Globus pallidus (tissue), 1 donor: ENCODE measurements around the gene ACSL1.
"Not testable (repeated sequence)": the region's sequence is repeated elsewhere in the genome, so short reads cannot be mapped to it uniquely, and the experiment has no call there.

Source experiments
- DNase-seq: peaks from one replicate; pipeline ENCODE4 v3.0.0-alpha.2; 2015; ENCODE audit warnings: low spot score

ACSL1 gene

DNA sequence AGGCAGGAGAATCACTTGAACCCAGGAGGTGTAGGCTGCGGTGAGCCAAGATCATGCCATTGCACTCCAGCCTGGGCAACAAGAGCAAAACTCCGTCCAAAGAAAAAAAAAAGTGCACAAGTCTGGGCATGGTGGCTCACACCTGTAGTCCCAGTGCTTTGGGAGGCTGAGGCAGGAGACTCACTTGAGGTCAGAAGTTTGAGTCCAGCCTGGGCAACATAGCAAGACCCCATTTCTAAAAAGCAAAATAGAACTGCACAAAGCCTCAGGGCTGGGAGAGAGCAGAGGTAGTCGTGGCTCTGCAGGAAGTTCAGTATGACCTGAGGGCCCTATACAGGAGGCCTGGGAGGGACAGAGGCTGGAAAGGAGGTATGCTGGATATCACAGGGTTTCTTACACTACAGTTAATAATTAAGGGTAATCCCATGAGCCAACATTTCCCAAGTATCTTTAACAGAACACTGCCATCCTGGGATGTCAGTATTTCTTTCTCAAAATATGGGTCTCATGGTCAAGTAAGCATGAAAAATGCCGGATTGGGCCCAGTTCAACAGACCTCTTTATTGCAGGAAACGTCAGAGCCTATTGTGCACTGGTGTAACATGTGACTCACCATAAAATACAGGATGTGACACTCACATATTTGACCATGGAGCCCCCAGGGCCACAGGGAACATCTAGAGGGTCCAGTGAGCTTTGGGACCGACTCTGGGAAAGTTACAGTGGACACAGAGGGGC, 37.8 kb downstream of the ACSL1 start:
- DNase-seq = no peak

- DNase-seq = no peak
Measured at GRCh38 chr4:184785813-184786212, 40.0 kb downstream of the ACSL1 start.

DNA sequence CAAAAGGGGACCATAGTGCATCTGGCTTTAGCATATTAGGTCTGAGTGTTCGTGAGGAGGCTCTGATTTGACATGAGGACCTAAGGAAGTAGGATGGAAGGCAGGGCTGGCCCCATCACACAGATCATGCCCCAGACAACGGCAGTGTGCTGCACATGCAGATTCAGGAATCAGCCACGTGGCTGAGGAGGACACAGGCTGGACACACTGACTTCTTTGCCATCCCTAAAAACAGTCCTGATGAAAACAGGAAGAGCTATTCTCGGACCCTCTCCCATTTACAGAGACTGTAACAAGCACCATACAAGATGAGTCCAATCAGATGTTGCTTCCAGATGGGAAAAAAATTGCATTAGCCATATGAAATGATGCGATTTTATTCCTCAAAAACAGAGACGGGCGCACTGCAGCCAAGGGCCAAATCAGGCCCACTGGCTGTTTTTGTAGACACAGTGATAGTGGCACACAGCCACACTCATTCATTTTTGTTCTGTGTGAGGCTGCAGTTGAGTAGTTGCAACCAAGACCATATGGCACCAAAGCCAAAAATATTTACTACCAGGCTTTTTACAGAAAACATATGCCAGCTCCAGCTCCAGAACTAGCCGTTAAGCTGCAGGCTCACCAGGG, 41.0 kb downstream of the ACSL1 start:
- peak; percentile 31 for DNase-seq

DNA sequence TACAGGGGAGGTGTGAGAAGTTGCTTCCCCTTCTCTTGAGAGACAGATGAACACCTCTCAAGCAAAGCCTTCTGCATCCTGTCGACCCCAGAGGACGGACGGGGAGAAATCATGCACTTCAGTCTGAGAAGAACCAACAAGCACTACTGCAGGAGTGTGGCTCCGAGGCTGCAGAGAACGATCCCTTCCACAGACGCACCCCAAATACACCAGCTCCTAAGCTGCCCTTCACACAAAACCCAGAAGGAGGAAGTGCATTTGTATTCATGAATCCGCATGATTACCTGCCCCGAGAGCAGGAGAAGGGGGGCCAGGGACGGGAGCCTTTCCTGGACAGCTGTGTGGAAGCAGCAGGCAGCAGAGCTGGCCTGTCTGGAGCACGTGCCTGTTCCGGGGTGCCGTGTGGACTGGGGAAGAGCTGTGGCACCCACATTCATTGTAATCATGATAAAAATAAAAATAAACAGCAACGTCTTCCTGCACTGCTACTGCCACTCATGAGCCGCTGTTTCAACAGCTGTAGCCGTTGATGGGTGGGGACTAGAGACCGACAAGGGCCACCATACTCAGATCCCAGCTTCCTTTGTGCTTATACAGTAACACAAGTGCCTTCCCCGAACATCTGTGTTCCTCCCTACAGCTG, 42.9 kb downstream of the ACSL1 start:
- DNase-seq = no peak

GRCh38 chr4:184779160-184779559, 46.6 kb downstream of the ACSL1 start:
- not testable (repeated sequence) for DNase-seq

DNA sequence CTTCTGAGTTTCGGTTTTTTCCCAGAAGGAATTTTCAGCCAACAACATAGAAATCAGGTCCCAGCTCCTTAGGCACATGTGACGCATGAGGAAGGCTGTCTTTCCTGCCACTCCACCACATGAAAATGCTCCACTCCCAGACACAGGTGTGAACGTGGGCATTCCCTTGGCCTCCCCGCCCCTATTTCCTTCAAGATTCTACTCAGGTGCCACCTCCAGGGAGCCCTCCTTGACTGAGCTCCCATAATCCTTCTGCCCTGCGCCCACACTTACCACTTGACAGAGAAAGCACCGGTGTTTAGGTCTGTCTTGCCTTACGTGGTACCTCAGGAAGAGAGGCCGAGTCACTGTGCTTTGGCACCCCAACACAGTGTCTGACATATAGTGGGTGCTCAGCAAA, 47.4 kb downstream of the ACSL1 start:
- DNase-seq = no peak

DNA sequence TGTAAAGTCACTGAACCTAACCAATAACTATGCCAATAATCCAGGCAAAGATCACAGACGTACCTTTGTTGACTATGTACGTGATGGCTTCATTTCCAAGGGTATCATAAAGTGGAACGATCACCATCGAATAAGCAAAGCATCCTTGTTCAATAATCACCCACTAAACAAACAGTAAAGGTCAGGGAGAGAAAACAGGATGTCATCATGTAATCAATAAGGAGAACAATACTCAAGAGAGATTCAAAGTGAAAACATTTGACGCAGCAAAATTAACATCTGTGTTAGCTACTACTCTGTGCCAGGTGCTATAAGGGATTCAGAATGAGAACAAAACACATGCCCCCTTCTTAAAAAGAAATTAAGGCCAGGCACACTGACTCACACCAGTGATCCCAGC, 48.9 kb downstream of the ACSL1 start:
- DNase-seq = no peak

DNA sequence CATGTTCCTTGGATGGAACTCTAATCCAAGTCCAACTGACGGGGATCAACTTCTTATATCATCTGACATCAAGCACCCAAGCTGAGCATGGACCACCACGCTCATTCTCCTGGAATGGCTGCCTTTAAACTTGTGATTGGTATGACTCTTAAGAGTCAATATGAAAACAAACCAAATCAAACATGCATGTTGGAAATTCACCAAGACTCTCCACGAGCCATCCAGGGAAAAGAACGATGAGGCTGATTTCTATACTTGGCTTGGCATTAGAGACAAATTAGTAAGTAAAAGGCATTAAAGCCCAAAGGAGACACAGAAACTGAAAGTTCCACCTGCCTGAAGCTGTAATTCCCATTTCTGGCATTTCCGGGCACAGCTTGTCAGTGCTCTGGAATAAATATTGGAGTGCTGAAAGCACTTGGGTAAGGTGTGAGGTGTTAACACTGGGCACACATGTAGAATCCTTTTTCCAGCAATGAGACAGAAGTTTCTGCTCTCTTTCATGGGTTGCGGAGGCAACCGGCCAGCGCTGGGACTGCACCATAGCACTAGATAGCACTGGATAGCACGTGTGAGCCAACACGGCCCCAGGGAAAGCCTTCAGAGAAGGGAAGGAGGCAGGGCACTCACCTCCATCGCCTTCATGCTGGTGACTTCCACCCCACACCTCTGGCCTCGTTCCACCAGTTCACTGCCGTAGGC, 49.8 kb downstream of the ACSL1 start:
- no peak for DNase-seq

DNA sequence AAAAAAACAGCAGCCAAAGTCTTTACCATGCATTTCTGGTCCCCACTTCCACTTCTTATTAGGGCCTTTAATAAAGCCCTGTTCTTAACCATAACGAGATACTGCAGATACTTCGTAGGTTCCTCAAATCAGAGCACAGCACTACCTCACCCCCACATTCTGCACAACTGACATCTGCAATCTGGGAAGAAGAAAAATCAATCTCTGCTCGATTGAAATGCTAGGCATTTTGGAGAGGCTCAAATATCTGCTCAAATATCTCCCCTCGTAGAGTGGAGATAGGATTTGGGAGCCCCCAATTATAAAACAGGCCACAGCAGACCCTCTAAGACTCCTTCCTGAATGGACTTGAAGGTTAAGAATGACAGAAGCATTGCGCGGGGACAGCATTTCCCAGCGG, 51.6 kb downstream of the ACSL1 start:
- DNase-seq = no peak

- no peak for DNase-seq
Measured at GRCh38 chr4:184771416-184771815, 54.4 kb downstream of the ACSL1 start.

- no peak for DNase-seq
Measured at GRCh38 chr4:184769141-184769765, 56.5 kb downstream of the ACSL1 start.

DNA sequence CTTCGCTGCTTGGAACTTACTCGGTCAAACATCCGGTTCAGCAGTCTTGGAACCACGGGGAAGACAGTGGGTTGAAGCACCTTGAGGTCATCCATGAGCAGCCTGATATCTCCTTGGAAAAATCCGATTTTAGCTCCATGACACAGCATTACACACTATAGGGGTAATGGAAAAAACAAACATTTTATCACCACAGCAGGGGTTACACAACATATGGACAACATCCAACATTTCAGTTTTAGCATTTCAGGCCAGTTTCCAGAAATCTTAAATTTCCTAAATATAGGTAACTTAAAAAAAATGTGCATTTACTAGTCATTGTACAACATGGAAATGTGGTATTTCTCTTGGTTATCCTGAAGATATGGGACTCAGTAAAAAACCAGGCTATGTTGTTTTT, 57.5 kb downstream of the ACSL1 start:
- no peak for DNase-seq

DNA sequence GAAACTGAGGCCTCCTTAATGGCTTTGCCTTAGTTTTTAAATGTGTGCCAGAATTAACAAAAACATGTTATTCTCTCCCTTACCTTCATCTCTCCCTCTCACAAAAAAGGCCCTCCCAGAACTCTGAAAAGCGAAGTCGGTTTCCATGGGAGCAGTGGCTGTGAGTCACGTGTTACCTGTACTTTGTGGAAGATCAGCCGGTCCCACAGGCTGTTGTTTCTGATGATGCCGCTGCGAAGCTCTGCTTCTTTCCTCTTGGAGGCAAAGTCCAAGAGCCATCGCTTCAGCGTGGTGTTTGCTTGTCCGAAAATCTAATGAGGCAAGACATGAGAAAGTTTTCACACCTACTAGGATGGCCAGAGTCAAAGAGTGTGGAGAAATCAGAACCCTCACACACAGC, 59.3 kb downstream of the ACSL1 start:
- no peak for DNase-seq

GRCh38 chr4:184765473-184766340, 60.1 kb downstream of the ACSL1 start:
- no peak for DNase-seq

DNA sequence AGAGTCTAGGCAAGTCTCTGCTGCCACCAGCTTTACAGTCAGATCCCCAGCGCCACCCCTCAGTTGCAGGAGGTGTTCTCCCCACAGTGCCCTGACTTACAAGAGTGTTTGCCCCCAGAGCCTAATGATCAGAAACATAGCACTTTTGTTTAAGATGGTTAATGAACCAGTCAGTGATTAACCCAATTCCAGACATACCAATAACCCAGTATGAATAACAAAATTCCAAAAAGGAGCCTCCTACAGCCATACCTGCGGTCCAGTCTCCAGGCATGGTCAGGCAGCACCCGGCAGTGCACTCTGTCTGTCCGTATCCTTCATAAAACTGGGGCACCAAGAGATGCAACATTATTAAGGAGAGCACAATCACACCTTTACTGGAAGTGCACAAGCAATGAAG, 61.2 kb downstream of the ACSL1 start:
- no peak for DNase-seq

- DNase-seq = no peak
Measured at GRCh38 chr4:184763150-184763780, 62.5 kb downstream of the ACSL1 start.

GRCh38 chr4:184762100-184762499, 63.7 kb downstream of the ACSL1 start:
- DNase-seq = no peak

GRCh38 chr4:184760681-184761080, 65.1 kb downstream of the ACSL1 start:
- no peak for DNase-seq

DNA sequence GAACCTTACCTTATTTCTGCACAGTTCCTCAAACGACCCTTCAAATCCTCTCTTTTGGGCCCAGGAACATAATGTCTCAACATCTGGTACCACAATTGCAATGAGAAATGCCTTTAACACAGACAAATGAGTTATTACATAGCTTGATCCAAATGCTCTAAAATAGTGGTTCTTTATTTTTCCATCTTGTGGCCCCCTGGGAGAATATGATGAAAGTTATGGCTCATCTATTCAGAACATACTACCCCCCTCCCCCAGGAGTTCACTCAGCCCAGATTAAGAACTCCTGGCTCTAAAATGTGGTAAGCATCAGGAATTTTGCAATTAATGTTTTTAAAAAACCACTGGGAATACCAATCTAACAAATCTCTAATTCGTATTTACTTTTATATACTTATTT, 68.0 kb downstream of the ACSL1 start:
- no peak for DNase-seq

DNA sequence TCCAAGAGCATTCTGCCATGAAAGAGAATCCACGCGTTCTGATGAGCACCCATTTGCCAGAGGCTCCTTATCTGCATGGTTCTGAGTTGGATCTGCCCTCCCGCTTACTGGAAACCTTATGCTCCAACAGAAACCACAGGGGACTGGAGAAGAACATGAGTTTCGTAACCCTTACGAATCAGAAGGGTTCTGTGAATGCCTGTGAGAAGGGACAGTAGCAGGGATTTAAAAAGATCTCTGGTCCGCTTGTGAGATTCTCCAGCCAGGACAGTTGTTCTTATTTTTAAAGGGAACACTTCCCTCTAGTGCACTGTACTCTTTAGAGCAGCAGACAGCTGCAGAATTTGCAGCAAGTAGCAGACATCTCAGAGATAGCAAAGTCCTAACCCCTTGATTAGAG, 69.4 kb downstream of the ACSL1 start:
- DNase-seq = no peak

DNA sequence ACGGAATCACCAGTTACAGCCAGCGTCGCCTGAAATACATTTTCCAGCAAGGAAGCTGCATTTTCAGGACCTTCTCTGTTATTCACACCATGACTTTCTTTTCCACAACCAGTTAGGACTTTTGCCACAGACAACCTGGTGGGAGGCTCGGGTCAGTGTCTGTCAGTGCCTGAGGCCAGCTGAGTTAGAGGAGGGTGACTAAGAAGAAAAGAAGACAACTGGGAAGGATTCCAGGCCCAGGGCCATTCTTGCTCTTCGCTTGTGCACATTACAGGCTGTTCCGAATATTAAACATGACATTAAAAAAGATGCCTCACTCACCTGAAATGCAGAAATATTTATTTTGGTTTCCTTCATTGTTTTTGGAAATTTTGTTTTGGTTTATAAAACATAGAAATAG, 70.5 kb downstream of the ACSL1 start:
- DNase-seq = no peak
